ENCODE results near the gene GH2. TPM values are rescaled to one million over a fixed set of nuclear protein-coding genes. Genes with fewer than 3 reads are reported as not detected.

GH2 gene
- total RNA-seq, 2 experiments from 2014 or later, result not detected

DNA sequence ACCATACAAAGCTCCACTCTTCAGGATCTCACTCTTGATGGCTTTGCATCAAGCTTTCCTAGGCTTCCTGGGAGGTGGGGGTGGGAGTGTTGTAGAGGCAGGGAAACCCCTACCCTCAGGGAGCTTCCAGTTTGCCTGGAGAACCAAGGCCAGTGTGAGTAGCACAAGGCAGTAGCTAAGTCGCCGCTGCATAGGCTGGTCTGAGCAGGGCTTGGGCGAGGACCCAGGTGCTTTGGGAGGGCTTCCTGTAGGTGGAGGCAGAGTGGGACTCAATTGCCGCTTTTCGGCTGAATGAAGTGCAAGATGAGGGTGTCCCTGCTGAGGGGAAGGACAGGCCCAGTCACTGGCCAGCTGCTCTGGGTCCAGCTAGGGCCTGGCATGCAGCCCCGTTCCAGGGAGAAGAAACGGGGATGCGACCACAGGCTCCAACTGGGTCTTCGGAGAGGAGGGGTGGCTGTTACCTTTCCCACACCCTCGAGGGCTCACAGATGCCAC, 46.5 kb upstream of the GH2 start:
- H3K9me3 ChIP-seq (ENCODE audit: low read length), result no peaks in the 10 kb centered on the region
- intact Hi-C loops (cut with micrococcal nuclease; ENCODE audit: unreplicated experiment), result loop anchor here (1.0 to 5.0 kb wide), 2 partner anchors 9 to 569 kb away; partner anchors contain the start of gene POLG2
- H3K4me2 ChIP-seq (ENCODE audit: low read length), result peak overlapping the region; percentile 95
- no peak overlapping the region for H2AFZ ChIP-seq (ENCODE audit: low read length)
- H3K79me2 ChIP-seq (ENCODE audit: insufficient read depth, low read depth, low read length), result peaks cover 42% of the 10 kb centered on the region
- no peaks in the 10 kb centered on the region for H3K9me2 ChIP-seq (ENCODE audit: insufficient read depth, low read length)
- TF ChIP-seq, protein P1, sequence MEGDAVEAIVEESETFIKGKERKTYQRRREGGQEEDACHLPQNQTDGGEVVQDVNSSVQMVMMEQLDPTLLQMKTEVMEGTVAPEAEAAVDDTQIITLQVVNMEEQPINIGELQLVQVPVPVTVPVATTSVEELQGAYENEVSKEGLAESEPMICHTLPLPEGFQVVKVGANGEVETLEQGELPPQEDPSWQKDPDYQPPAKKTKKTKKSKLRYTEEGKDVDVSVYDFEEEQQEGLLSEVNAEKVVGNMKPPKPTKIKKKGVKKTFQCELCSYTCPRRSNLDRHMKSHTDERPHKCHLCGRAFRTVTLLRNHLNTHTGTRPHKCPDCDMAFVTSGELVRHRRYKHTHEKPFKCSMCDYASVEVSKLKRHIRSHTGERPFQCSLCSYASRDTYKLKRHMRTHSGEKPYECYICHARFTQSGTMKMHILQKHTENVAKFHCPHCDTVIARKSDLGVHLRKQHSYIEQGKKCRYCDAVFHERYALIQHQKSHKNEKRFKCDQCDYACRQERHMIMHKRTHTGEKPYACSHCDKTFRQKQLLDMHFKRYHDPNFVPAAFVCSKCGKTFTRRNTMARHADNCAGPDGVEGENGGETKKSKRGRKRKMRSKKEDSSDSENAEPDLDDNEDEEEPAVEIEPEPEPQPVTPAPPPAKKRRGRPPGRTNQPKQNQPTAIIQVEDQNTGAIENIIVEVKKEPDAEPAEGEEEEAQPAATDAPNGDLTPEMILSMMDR (conservative IDR thresholded peaks at IDR 0.05; ENCODE audit: low read length), result no peak
- H3K36me3 ChIP-seq (ENCODE audit: insufficient read depth, low read length), result peaks cover 56% of the 10 kb centered on the region
- peaks cover 75% of the 10 kb centered on the region for H3K4me1 ChIP-seq (ENCODE audit: insufficient read depth, low read length, poor library complexity, severe bottlenecking)
- peak; percentile 65 for DNase-seq (ENCODE audit: low spot score)
- BruUV-seq (replicated peaks), result no TSS peak
- POLR2A ChIA-PET, result interaction anchor here (0.7 to 1.2 kb wide), 5 partner anchors 8 to 346 kb away, joined by 3 to 8 read pairs (median 4); partner anchors contain the start of gene ICAM2
- peaks cover 17% of the 10 kb centered on the region for H4K20me1 ChIP-seq (ENCODE audit: insufficient read depth, low read length)
- H3K4me3 ChIP-seq (ENCODE audit: low read depth, low read length, poor library complexity, severe bottlenecking), result peak overlapping the region; percentile 98
- CTCF ChIA-PET (ENCODE audit: unreplicated experiment), result interaction anchor here (0.6 to 1.9 kb wide), 5 partner anchors 9 to 515 kb away, joined by 3 to 8 read pairs (median 5); partner anchors contain the start of gene ICAM2
- H3K27ac ChIP-seq (ENCODE audit: low read depth, low read length, poor library complexity, severe bottlenecking), result peak overlapping the region; percentile 99

DNA sequence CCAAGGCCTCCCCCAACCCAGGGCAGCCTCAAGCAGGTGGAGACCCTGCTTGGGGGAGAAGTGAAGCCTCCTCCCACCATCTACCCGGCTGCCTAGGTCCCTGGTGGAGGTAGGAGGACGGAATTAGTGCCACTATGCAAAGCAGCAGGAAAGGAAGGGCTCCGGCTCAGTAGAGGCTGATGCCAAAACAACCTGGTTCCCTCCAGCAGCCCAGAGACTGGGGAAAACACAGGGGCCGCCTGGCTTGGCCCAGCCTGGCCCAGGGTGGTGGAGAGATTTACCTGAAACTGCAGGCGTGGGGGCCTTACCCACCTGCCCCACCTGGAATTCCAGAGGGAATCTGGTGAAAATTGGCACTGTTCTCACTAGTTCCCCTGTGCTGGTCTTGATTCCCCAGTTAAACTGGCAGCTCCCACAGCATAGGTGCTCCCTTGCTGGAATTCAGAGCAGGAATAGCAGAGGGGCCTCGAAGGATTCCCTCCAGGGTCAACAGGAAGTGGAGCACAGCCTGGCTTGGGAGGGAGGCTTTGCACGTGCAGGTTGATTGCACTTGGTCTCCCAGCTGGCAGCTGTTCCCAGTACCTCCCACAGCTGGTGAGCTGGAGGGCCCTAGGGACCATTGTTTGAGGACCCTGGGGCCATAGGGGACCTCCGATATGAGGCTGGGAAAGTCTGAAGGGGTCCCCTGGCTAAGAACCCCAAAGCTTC, 45.9 kb upstream of the GH2 start:
- Histone ChIP-seq H4K20me1 (ENCODE audit: insufficient read depth, low read length) (peaks cover 17% of the 10 kb centered on the region), H3K27ac (ENCODE audit: low read depth, low read length, poor library complexity, severe bottlenecking) (peak overlapping the region; percentile 99), H3K79me2 (ENCODE audit: insufficient read depth, low read depth, low read length) (peaks cover 36% of the 10 kb centered on the region), H2AFZ (ENCODE audit: low read length) (no peak overlapping the region), H3K4me1 (ENCODE audit: insufficient read depth, low read length, poor library complexity, severe bottlenecking) (peaks cover 75% of the 10 kb centered on the region), H3K9me3 (ENCODE audit: low read length) (no peaks in the 10 kb centered on the region), H3K9me2 (ENCODE audit: insufficient read depth, low read length) (no peaks in the 10 kb centered on the region), H3K36me3 (ENCODE audit: insufficient read depth, low read length) (peaks cover 56% of the 10 kb centered on the region), H3K4me3 (ENCODE audit: low read depth, low read length, poor library complexity, severe bottlenecking) (peak overlapping the region; percentile 98), H3K4me2 (ENCODE audit: low read length) (peak overlapping the region; percentile 95)
- no TSS peak for BruUV-seq (replicated peaks)
- ChIA-PET CTCF (ENCODE audit: unreplicated experiment) (interaction anchor here (0.6 to 1.9 kb wide), 5 partner anchors 8 to 516 kb away, joined by 3 to 8 read pairs (median 5); partner anchors contain the start of gene ICAM2), POLR2A (interaction anchor here (0.7 to 1.2 kb wide), 5 partner anchors 8 to 347 kb away, joined by 3 to 8 read pairs (median 4); partner anchors contain the start of gene ICAM2)
- no peak for TF ChIP-seq EZH2phosphoT487 (IDR thresholded peaks at IDR 0.05; ENCODE audit: borderline replicate concordance, low read depth, low read length)
- DNase-seq (ENCODE audit: low spot score), result peak; percentile 90
- intact Hi-C loops (cut with micrococcal nuclease; ENCODE audit: unreplicated experiment), result loop anchor here (1.0 to 5.0 kb wide), 2 partner anchors 8 to 570 kb away; partner anchors contain the start of gene POLG2

DNA sequence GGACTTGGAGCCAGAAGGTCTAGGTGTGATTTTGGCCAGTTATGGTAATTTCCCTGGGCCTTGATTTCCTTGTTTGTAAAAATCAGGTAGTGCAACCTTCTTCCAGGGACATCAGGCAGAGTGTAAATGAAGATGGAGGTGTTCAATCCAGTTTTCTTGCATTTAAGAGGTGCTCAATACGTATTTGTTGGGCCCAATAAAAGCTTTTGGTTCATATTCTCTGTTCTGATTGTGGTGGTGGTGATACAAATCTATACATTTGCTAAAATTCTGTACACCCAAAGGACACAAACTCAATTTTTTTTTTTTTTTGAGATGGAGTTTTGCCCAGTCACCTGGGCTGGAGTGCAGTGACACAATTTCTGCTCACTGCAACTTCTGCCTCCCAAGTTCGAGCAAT, 44.4 kb upstream of the GH2 start:
- no peak for DNase-seq (ENCODE audit: low spot score)
- ChIA-PET CTCF (ENCODE audit: unreplicated experiment) (interaction anchor here (2.0 kb wide), 1 partner anchor 19 kb away, joined by 5 read pairs; no protein-coding TSS in a partner anchor), POLR2A (interaction anchor here (1.0 to 3.0 kb wide), 3 partner anchors 20 to 28 kb away, joined by 3 to 13 read pairs (median 3); no protein-coding TSS in a partner anchor)
- Histone ChIP-seq H4K20me1 (ENCODE audit: insufficient read depth, low read length) (peaks cover 17% of the 10 kb centered on the region), H3K27ac (ENCODE audit: low read depth, low read length, poor library complexity, severe bottlenecking) (peak overlapping the region; percentile 99), H3K9me3 (ENCODE audit: low read length) (no peaks in the 10 kb centered on the region), H2AFZ (ENCODE audit: low read length) (no peak overlapping the region), H3K79me2 (ENCODE audit: insufficient read depth, low read depth, low read length) (peaks cover 23% of the 10 kb centered on the region), H3K36me3 (ENCODE audit: insufficient read depth, low read length) (peaks cover 47% of the 10 kb centered on the region), H3K4me3 (ENCODE audit: low read depth, low read length, poor library complexity, severe bottlenecking) (peak overlapping the region; percentile 9), H3K4me1 (ENCODE audit: insufficient read depth, low read length, poor library complexity, severe bottlenecking) (peaks cover 86% of the 10 kb centered on the region), H3K4me2 (ENCODE audit: low read length) (peak overlapping the region; percentile 95), H3K9me2 (ENCODE audit: insufficient read depth, low read length) (no peaks in the 10 kb centered on the region)
- intact Hi-C loops (cut with micrococcal nuclease; ENCODE audit: unreplicated experiment), result loop anchor here (5.0 kb wide), 1 partner anchor 571 kb away; the partner anchor contains the start of gene POLG2
- BruUV-seq (replicated peaks), result TSS peak; percentile 9
- TF ChIP-seq, protein P1 (conservative IDR thresholded peaks at IDR 0.05; ENCODE audit: low read length), result no peak
- no peak for TF ChIP-seq EZH2phosphoT487 (IDR thresholded peaks at IDR 0.05; ENCODE audit: borderline replicate concordance, low read depth, low read length)

All from OCI-LY7 (cell line).